Adrenal gland (tissue), 12 donors: ENCODE data around the gene RALGAPA2. TPM values are rescaled to one million over a fixed set of nuclear protein-coding genes. Genes with fewer than 3 reads are reported as not detected.
"Not testable (repeated sequence)": the region's sequence is repeated elsewhere in the genome, so short reads cannot be mapped to it uniquely, and the experiment has no call there.

ENCODE experiments used
- DNase-seq, 7 donors: peaks; one replicate each; pipeline ENCODE4 v3.0.0-alpha.2; 2019 to 2020
- H3K27ac ChIP-seq, 5 donors: fragments of 200-600 bp; sonication (generic) in 4 of 5; 1 replicate in 3 of 5; 2 replicates in 2 of 5; pipeline versions ENCODE4 v1.5.1 to v1.8.0; 2016 to 2020; ENCODE audit warnings: mild to moderate bottlenecking in 1 of 5
- H3K27me3 ChIP-seq: fragments of 200-600 bp; 2 replicates; pipeline ENCODE4 v1.8.0; 2021
- H3K36me3 ChIP-seq, 2 donors: fragments of 200-600 bp; replicated peaks in 1 of 2; 1 replicate in 1 of 2; 2 replicates in 1 of 2; pipeline versions ENCODE4 v1.5.1 to v1.8.0; 2018 to 2022
- H3K4me1 ChIP-seq, 2 donors: fragments of 200-600 bp; replicated peaks in 1 of 2; 1 replicate in 1 of 2; 2 replicates in 1 of 2; pipeline versions ENCODE4 v1.5.1 to v1.8.0; 2018 to 2021
- H3K4me3 ChIP-seq, 4 donors: fragments of 200-600 bp; sonication (generic) in 3 of 4; one replicate each; pipeline ENCODE4 v1.5.1; 2016 to 2018
- H3K9me3 ChIP-seq, 3 donors: fragments of 200-600 bp; sonication (generic) in 1 of 3; replicated peaks in 1 of 3; 1 replicate in 2 of 3; 2 replicates in 1 of 3; pipeline versions ENCODE4 v1.5.1 to v1.8.0; 2016 to 2021
- POLR2A ChIP-seq, 2 donors: fragments of 450-650 bp; IDR thresholded peaks; one replicate each; pipeline ENCODE4 v1.6.1; 2017; ENCODE audit warnings: antibody characterized with exemption in 2 of 2, mild to moderate bottlenecking in 2 of 2, moderate library complexity in 1 of 2
- WGBS, 4 donors: extraction: QIAGEN DNeasy Blood & Tissue Kit in 2 of 4; methylation state at CpG; one replicate each; pipeline versions ENCODE4 v1.1.5 to v1.1.7; 2013 to 2017; 5-methylcytosine and 5-hydroxymethylcytosine counted together
- intact Hi-C, 2 donors: fragments of 100-400 bp; cut with DNase I; formaldehyde crosslinking; loops; one replicate each; pipeline versions ENCODE4 v1.14.1 to v1.15.0; 2022 to 2023
- polyA plus RNA-seq, 3 donors: library from polyadenylated mRNA; stranded (reverse); fragments of 200-250 nt in 2 of 3; fragments of 350-450 nt in 1 of 3; fragmentation: Illumina TruSeq in 1 of 3; extraction: RNeasy Lipid Tissue Mini Kit (QIAGEN cat#74804) in 1 of 3; gene quantifications; one replicate each; pipeline ENCODE4 v1.2.3, GENCODE V29; 2013 to 2014
- small RNA-seq, 2 donors: library from RNA; depleted of rRNA; stranded (forward); fragments of <200 nt; gene quantifications; one replicate each; pipeline ENCODE3, GENCODE V24; 2016
- total RNA-seq, 9 donors: library from RNA; depleted of rRNA in 4 of 9; stranded (reverse); fragments of >200 nt in 4 of 9; fragments of 120-200 nt in 1 of 9; fragmentation: NEBNext Ultra II Directional in 1 of 9; extraction: Animal tissue kit (Norgen Biotek cat#: 25700) in 1 of 9; gene quantifications; one replicate each; pipeline versions ENCODE4 v1.1.0 to v1.2.4, GENCODE V29; 2013 to 2023
- TF ChIP-seq, protein P1 (sequence below), 6 experiments: fragments of 450-650 bp in 4 of 6; fragments of 200-600 bp in 2 of 6; sonication (generic) in 1 of 6; IDR thresholded peaks; 1 replicate in 5 of 6; 2 replicates in 1 of 6; pipeline versions ENCODE4 v1.5.1 to v1.8.0; 2016 to 2021; ENCODE audit warnings: antibody characterized with exemption in 6 of 6, mild to moderate bottlenecking in 2 of 6, moderate library complexity in 1 of 6
- donor health status: healthy with polysubstance abuse.
- donor health status: Bipolar disorder and iron deficiency.
- donor health status: DM: yes; HTN: yes; CAD: no.
- donor health status: DM: no; HTN: no; CAD: no.
- donor health status: DM: no; HTN: no; CAD: no.
- donor health status: DM: yes; HTN: yes; CAD: no.

Gene RALGAPA2
- total and polyA plus RNA-seq, 12 donors = 3.7 to 39.6 (median 20.7) TPM

DNA sequence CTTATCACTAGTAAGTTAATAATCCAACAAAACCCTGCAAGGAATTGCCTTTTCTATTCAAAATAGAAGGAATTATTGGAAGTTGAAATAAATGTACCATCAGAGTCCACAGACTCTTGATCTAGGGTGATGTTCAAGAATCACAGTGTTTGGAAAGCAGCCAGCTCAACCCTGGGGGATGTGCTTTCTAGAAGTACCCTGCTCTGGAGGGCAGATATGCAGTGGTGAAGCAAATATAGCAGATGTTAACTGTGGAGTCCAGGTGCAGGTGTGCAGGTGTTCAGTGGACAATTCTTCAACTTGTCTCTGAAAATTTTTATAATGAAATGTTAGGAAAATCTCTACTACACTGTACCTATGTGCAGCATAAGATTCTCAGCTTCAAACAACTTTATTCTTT lies 353.6 kb downstream of the RALGAPA2 start:
- DNase-seq = no peak
- Histone ChIP-seq H3K9me3 (no peaks in the 10 kb centered on the region), H3K27me3 (peaks cover 15% of the 10 kb centered on the region), H3K4me1 (peaks cover 0 to 7% of the 10 kb centered on the region in 2 donors), H3K36me3 (no peaks in the 10 kb centered on the region), H3K4me3 (no peak overlapping the region), H3K27ac (no peak overlapping the region)
- intact Hi-C loops = no loop called here
- no peak for TF ChIP-seq POLR2A (IDR thresholded peaks at IDR 0.05)
- TF ChIP-seq, protein P1, sequence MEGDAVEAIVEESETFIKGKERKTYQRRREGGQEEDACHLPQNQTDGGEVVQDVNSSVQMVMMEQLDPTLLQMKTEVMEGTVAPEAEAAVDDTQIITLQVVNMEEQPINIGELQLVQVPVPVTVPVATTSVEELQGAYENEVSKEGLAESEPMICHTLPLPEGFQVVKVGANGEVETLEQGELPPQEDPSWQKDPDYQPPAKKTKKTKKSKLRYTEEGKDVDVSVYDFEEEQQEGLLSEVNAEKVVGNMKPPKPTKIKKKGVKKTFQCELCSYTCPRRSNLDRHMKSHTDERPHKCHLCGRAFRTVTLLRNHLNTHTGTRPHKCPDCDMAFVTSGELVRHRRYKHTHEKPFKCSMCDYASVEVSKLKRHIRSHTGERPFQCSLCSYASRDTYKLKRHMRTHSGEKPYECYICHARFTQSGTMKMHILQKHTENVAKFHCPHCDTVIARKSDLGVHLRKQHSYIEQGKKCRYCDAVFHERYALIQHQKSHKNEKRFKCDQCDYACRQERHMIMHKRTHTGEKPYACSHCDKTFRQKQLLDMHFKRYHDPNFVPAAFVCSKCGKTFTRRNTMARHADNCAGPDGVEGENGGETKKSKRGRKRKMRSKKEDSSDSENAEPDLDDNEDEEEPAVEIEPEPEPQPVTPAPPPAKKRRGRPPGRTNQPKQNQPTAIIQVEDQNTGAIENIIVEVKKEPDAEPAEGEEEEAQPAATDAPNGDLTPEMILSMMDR (IDR thresholded peaks at IDR 0.05) = no peak

DNA sequence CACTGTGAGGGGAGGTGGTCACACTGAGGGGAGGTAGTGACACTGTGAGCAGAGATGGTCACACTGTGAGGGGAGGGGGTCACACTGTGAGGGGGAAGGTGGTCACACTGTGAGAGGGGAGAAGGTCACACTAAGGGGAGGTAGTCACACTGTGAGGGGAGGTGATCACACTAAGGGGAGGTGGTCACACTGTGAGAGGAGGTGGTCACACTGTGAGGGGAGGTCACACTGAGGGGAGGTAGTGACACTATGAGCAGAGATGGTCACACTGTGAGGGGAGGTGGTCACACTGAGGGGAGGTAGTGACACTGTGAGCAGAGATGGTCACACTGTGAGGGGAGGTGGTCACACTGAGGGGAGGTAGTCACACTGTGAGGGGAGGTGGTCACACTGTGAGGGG lies 356.9 kb downstream of the RALGAPA2 start:
- H3K27me3 ChIP-seq, H3K27ac ChIP-seq, H3K36me3 ChIP-seq, intact Hi-C loops, H3K4me1 ChIP-seq, DNase-seq, H3K9me3 ChIP-seq, H3K4me3 ChIP-seq: not testable (repeated sequence)

DNA sequence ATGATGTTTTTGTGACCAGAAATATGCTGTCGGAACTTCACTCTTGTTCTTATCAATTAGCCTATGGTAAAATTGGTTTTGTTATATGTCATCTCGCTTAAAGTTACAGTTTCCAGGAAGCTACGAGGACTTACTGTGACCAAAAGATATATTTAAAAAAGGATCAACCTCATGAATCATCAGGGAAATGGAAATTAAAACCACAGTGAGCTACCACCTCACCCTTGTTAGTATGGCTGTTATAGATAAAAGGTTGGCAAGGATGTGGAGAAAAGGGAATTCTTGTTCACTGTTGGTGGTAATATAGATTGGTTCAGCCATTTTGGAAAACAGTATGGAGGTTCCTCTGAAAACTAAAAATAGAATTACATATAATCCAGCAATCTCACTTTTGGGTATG lies 358.9 kb downstream of the RALGAPA2 start:
- TF ChIP-seq POLR2A (IDR thresholded peaks at IDR 0.05) = no peak
- TF ChIP-seq, protein P1 (IDR thresholded peaks at IDR 0.05) = no peak
- intact Hi-C loops = no loop called here
- H3K4me1 ChIP-seq = no peaks in the 10 kb centered on the region
- H3K9me3 ChIP-seq = no peaks in the 10 kb centered on the region
- no peak overlapping the region for H3K27ac ChIP-seq
- H3K4me3 ChIP-seq = no peak overlapping the region
- WGBS, 4 donors = 64 to 70% (median 68%) methylated on average over 3 of the region's 3 CpGs
- H3K36me3 ChIP-seq = no peaks in the 10 kb centered on the region
- no peaks in the 10 kb centered on the region for H3K27me3 ChIP-seq
- no peak for DNase-seq

DNA sequence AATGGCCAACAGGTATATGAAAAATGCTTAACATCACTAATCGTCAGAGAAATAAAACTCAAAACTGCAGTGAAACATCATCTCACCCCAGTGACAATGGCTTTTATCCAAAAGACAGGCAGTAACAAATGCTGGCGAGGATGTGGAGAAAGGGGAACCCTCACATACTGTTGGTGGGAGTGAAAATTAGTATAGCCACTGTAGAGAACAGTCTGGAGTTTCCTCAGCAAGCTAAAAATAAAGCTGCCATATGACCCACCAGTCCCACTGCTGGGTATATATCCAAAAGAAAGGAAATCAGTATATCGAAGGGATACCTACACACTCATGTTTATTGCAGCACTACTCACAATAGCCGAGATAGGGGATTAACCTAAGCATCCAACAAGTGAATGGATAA lies 368.0 kb downstream of the RALGAPA2 start:
- H3K9me3 ChIP-seq = peaks cover 0 to 11% (median 4%) of the 10 kb centered on the region in 3 donors
- no peak overlapping the region for H3K4me3 ChIP-seq
- no peaks in the 10 kb centered on the region for H3K4me1 ChIP-seq
- intact Hi-C loops = no loop called here
- H3K27me3 ChIP-seq = no peaks in the 10 kb centered on the region
- 69 to 83% (median 79%) methylated on average over 4 of the region's 4 CpGs for WGBS, 4 donors
- H3K27ac ChIP-seq = no peak overlapping the region
- no peaks in the 10 kb centered on the region for H3K36me3 ChIP-seq
- DNase-seq = no peak
- no peak for TF ChIP-seq POLR2A (IDR thresholded peaks at IDR 0.05)
- TF ChIP-seq, protein P1 (IDR thresholded peaks at IDR 0.05) = no peak

DNA sequence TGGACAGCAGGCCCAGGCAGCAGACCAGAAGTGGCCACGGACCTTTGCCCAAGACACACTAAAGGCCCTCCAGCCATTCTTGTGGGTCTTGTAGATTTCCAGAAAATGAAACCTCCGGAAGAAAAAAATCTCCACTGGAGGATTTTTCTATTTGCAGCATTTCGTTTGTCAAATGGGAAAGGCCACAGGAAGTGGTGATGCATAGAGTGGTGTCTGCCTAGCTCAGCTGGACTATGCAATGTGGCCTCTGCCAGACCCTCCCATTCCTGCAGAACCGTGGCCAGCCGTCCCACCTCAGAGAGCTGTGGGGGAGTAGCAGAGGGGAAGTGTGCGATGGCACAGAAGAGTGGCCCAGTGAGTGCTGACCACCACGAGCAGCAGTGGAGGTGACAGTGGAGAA lies 368.5 kb downstream of the RALGAPA2 start:
- no peak for DNase-seq
- Histone ChIP-seq H3K27me3 (no peaks in the 10 kb centered on the region), H3K4me3 (no peak overlapping the region), H3K4me1 (no peaks in the 10 kb centered on the region), H3K36me3 (no peaks in the 10 kb centered on the region), H3K9me3 (peaks cover 0 to 11% (median 4%) of the 10 kb centered on the region in 3 donors), H3K27ac (no peak overlapping the region)
- TF ChIP-seq, protein P1 (IDR thresholded peaks at IDR 0.05) = no peak
- no peak for TF ChIP-seq POLR2A (IDR thresholded peaks at IDR 0.05)
- intact Hi-C loops = no loop called here
- 59 to 65% (median 63%) methylated on average over 7 of the region's 7 CpGs for WGBS, 4 donors

Small RNA genes lying within 50 kb of the gene (small RNA-seq; reads per million reads assigned to genes)
- gene EIF4E2P1 (0 reads per million in 2 donors), gene RN7SL607P (0 reads per million in 2 donors)
